SK-N-MC (cell line): ENCODE results near the gene GPR83.

Source experiments
- EZH2 ChIP-seq: fragments of 200-600 bp; sonication (generic); IDR thresholded peaks from one replicate; pipeline ENCODE4 v1.6.1; 2017; ENCODE audit warnings: antibody characterized with exemption
- FOXP2 ChIP-seq: optimal IDR thresholded peaks from 2 replicates; pipeline ENCODE3; 2011; ENCODE audit warnings: mild to moderate bottlenecking, moderate library complexity; ENCODE audit not compliant: insufficient read depth; ENCODE audit errors: extremely low read length, control extremely low read depth
- POLR2AphosphoS5 ChIP-seq: IDR thresholded peaks from 2 replicates; pipeline ENCODE4 v1.6.1; 2012; ENCODE audit warnings: mild to moderate bottlenecking, low read depth, low read length, borderline replicate concordance

GRCh38 chr11:94330789-94331188 is 70.4 kb downstream of the GPR83 start:
- no peak for TF ChIP-seq POLR2AphosphoS5
- no peak for TF ChIP-seq EZH2
- no peak for TF ChIP-seq FOXP2
